A549 (cell line): ENCODE results near the gene ATP13A1. TPM values are rescaled to one million over a fixed set of nuclear protein-coding genes. Genes with fewer than 3 reads are reported as not detected.
A peak's percentile ranks its signal among the peaks of the same experiment; 100 is the strongest.

Experiments
- ATAC-seq, 2 experiments: fragments of 200-7000 bp in 1 of 2; fragments of >200 bp in 1 of 2; cut with Nextera tagmentation in 1 of 2; cut with Tn5 transposase in 1 of 2; 3 replicates each; pipeline versions ENCODE4 v1.8.0 to v1.9.1; 2018 to 2020; ENCODE audit warnings: mild to moderate bottlenecking in 1 of 2, moderate library complexity in 1 of 2
- CTCF ChIA-PET: fragments of 300-600 bp; sonication (Branson Sonifier 250); formaldehyde crosslinking; extraction: SDS; loops from one replicate; lab custom pipeline; 2021; ENCODE audit warnings: antibody characterized with exemption, inconsistent platforms; lab: Yijun Ruan, JAX
- POLR2A ChIA-PET: fragments of 350-600 bp; formaldehyde crosslinking; extraction: SDS; loops from one replicate; lab custom pipeline; 2021; ENCODE audit warnings: antibody characterized with exemption, inconsistent platforms; lab: Yijun Ruan, JAX
- DNase-seq, 2 experiments: peaks; one replicate each; pipeline versions ENCODE4 v3.0.0 to v3.0.0-alpha.2; 2011 to 2016; ENCODE audit warnings: low read depth in 1 of 2, low spot score in 1 of 2
- FAIRE-seq: peaks from 2 replicates; lab custom pipeline; 2011; peaks lifted over from hg19 to GRCh38; lab: Jason Lieb, UNC
- H3K27ac ChIP-seq, 2 experiments: fragments of >200 bp; sonication (Bioruptor Twin); formaldehyde crosslinking; 3 replicates each; pipeline ENCODE4 v1.5.1; 2016 to 2017
- H3K4me1 ChIP-seq: fragments of >200 bp; sonication (Bioruptor Twin); formaldehyde crosslinking; 3 replicates; pipeline ENCODE4 v1.6.1; 2016
- H3K4me2 ChIP-seq: fragments of >200 bp; sonication (Bioruptor Twin); formaldehyde crosslinking; 3 replicates; pipeline ENCODE4 v1.6.1; 2016
- H3K4me3 ChIP-seq: fragments of >200 bp; sonication (Bioruptor Twin); formaldehyde crosslinking; 3 replicates; pipeline ENCODE4 v1.5.1; 2016
- H3K9me3 ChIP-seq: fragments of >200 bp; sonication (Bioruptor Twin); formaldehyde crosslinking; 3 replicates; pipeline ENCODE4 v1.6.1; 2016
- CBX8 ChIP-seq: fragments of 200-600 bp; sonication (generic); IDR thresholded peaks from 2 replicates; pipeline ENCODE4 v1.6.1; 2016
- CHD2 ChIP-seq: fragments of 150-350 bp; IDR thresholded peaks from 2 replicates; pipeline ENCODE4 v1.6.1; 2014; ENCODE audit warnings: low read length; ENCODE audit not compliant: partially characterized antibody
- EP300 ChIP-seq, 2 experiments: fragments of >200 bp; sonication (Bioruptor Twin); formaldehyde crosslinking; IDR thresholded peaks; 2 replicates in 1 of 2; 3 replicates in 1 of 2; pipeline ENCODE4 v1.6.1; 2016 to 2017
- HEYL ChIP-seq: fragments of 250-450 bp; sonication (Bioruptor Pico); IDR thresholded peaks from 2 replicates; pipeline ENCODE4 v1.8.0; 2021; ENCODE audit warnings: mild to moderate bottlenecking, moderate library complexity
- JUN ChIP-seq, 2 experiments: fragments of >200 bp; sonication (Bioruptor Twin); formaldehyde crosslinking; IDR thresholded peaks; 2 replicates in 1 of 2; 3 replicates in 1 of 2; pipeline ENCODE4 v1.6.1; 2016 to 2017
- PHF8 ChIP-seq: fragments of 200-600 bp; sonication (generic); IDR thresholded peaks from 2 replicates; pipeline ENCODE4 v1.6.1; 2016; ENCODE audit warnings: low read depth, mild to moderate bottlenecking, antibody characterized with exemption, moderate library complexity, borderline replicate concordance
- POLR2A ChIP-seq: IDR thresholded peaks from 2 replicates; pipeline ENCODE4 v1.6.1; 2012; ENCODE audit warnings: mild to moderate bottlenecking, low read length
- POLR2AphosphoS2 ChIP-seq: conservative IDR thresholded peaks from 2 replicates; pipeline ENCODE4 v1.6.1; 2012; ENCODE audit warnings: low read length, improper control_type of control experiment, inconsistent platforms
- RAD21 ChIP-seq, 2 experiments: fragments of >200 bp in 1 of 2; sonication (Bioruptor Twin) in 1 of 2; formaldehyde crosslinking in 1 of 2; IDR thresholded peaks in 1 of 2; conservative IDR thresholded peaks in 1 of 2; 2 replicates in 1 of 2; 3 replicates in 1 of 2; pipeline ENCODE4 v1.6.1; 2012 to 2018; ENCODE audit warnings: inconsistent platforms in 1 of 2
- SMC3 ChIP-seq: fragments of >200 bp; sonication (Bioruptor Twin); formaldehyde crosslinking; IDR thresholded peaks from 3 replicates; pipeline ENCODE4 v1.6.1; 2018; ENCODE audit warnings: inconsistent platforms
- SREBF2 ChIP-seq: fragments of 450-650 bp; IDR thresholded peaks from 2 replicates; pipeline ENCODE4 v1.6.1; 2014; ENCODE audit warnings: mild to moderate bottlenecking, moderate library complexity
- TP53 ChIP-seq: fragments of 250-450 bp; sonication (Bioruptor Pico); IDR thresholded peaks from 2 replicates; pipeline ENCODE4 v1.5.0; 2021; ENCODE audit warnings: mild to moderate bottlenecking, moderate library complexity
- WGBS: methylation state at CpG from one replicate; pipeline ENCODE4 v1.1.6; 2017; ENCODE audit errors: missing lambda C conversion rate; 5-methylcytosine and 5-hydroxymethylcytosine counted together
- polyA plus RNA-seq, 4 experiments: library from polyadenylated mRNA; depleted of rRNA in 3 of 4; stranded (reverse); fragments of >200 nt; fragmentation: RNase III in 1 of 4; extraction: RNeasy Plus Mini Kit Qiagen cat#74134 plus additional on column Dnase treatment in 1 of 4; gene quantifications; 2 replicates in 3 of 4; 3 replicates in 1 of 4; pipeline ENCODE4 v1.2.3, GENCODE V29; 2011 to 2017
- TF ChIP-seq, protein P1 (sequence below): fragments of >200 bp; sonication (Bioruptor Twin); formaldehyde crosslinking; IDR thresholded peaks from 3 replicates; pipeline ENCODE4 v1.5.1; 2016
- TF ChIP-seq, protein P2 (sequence below): fragments of 250-450 bp; sonication (Bioruptor Pico); IDR thresholded peaks from 2 replicates; pipeline ENCODE4 v1.5.0; 2021; ENCODE audit warnings: mild to moderate bottlenecking, moderate library complexity, borderline replicate concordance
- TF ChIP-seq, protein P3 (sequence below): fragments of 150-350 bp; IDR thresholded peaks from 2 replicates; pipeline ENCODE4 v1.6.1; 2014; ENCODE audit warnings: low read depth, mild to moderate bottlenecking, low read length

The ATP13A1 gene
- polyA plus RNA-seq, 2 of the 4 experiments (the other 2 are of a cell fraction): 10.8 to 30.1 TPM

DNA sequence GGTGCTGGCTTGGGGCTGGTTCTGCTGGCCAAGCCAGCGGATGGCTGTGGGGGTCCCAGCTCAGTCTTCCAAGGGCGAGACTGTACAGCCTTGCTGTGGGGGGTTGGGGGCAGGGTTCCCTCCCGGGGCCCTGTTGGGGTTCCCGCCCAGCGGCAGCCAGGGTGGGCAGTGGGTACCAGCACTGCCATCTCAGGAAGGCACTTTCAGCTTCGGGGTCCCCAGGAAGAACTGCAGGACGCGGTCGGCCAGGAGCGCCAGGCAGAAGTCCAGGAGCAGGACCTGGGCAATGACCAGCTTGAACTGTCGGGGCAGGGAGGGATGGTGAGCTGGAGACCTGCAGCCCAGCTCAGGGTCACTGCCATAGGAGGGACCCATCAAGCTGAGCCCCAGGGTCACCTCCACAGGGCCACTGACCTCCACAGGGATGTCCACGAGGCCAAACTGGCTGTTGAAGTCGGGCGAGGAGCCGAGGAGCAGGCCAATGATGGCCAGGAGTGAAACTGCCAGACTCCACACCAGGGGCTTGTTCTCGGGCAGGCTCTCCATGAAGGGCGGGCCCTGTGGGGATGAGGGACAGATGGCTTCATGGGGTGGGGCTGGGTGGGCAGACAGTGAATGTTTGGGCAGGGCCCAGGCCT lies 18.1 kb downstream of the ATP13A1 start:
- no peak overlapping the region for H3K4me3 ChIP-seq
- H3K27ac ChIP-seq: no peak overlapping the region
- no CpG with 5 or more reads among the region's 17 CpGs for WGBS
- FAIRE-seq (no peak), ATAC-seq (no peak), DNase-seq (no peak)
- CTCF ChIA-PET: interaction anchor here (1.4 to 2.8 kb wide), 4 partner anchors 9 to 129 kb away, joined by 3 to 28 read pairs (median 16); partner anchors contain the start of gene NDUFA13
- POLR2A ChIA-PET: no interaction called here
- no peak overlapping the region for H3K4me2 ChIP-seq
- H3K9me3 ChIP-seq: no peaks in the 10 kb centered on the region
- 0 out of 3 replicates have a peak, but pooled peaks cover 3% of the 10 kb centered on the region for H3K4me1 ChIP-seq
- TF ChIP-seq, protein P1, sequence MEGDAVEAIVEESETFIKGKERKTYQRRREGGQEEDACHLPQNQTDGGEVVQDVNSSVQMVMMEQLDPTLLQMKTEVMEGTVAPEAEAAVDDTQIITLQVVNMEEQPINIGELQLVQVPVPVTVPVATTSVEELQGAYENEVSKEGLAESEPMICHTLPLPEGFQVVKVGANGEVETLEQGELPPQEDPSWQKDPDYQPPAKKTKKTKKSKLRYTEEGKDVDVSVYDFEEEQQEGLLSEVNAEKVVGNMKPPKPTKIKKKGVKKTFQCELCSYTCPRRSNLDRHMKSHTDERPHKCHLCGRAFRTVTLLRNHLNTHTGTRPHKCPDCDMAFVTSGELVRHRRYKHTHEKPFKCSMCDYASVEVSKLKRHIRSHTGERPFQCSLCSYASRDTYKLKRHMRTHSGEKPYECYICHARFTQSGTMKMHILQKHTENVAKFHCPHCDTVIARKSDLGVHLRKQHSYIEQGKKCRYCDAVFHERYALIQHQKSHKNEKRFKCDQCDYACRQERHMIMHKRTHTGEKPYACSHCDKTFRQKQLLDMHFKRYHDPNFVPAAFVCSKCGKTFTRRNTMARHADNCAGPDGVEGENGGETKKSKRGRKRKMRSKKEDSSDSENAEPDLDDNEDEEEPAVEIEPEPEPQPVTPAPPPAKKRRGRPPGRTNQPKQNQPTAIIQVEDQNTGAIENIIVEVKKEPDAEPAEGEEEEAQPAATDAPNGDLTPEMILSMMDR: no peak
- TF ChIP-seq JUN (IDR thresholded peaks at IDR 0.05) (no peak), SREBF2 (no peak), CBX8 (no peak), HEYL (CRISPR knock-in tag) (no peak), EP300 (IDR thresholded peaks at IDR 0.05) (no peak), CHD2 (no peak)
- TF ChIP-seq, protein P2, sequence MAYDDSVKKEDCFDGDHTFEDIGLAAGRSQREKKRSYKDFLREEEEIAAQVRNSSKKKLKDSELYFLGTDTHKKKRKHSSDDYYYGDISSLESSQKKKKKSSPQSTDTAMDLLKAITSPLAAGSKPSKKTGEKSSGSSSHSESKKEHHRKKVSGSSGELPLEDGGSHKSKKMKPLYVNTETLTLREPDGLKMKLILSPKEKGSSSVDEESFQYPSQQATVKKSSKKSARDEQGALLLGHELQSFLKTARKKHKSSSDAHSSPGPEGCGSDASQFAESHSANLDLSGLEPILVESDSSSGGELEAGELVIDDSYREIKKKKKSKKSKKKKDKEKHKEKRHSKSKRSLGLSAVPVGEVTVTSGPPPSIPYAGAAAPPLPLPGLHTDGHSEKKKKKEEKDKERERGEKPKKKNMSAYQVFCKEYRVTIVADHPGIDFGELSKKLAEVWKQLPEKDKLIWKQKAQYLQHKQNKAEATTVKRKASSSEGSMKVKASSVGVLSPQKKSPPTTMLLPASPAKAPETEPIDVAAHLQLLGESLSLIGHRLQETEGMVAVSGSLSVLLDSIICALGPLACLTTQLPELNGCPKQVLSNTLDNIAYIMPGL: no peak
- TF ChIP-seq, protein P3, sequence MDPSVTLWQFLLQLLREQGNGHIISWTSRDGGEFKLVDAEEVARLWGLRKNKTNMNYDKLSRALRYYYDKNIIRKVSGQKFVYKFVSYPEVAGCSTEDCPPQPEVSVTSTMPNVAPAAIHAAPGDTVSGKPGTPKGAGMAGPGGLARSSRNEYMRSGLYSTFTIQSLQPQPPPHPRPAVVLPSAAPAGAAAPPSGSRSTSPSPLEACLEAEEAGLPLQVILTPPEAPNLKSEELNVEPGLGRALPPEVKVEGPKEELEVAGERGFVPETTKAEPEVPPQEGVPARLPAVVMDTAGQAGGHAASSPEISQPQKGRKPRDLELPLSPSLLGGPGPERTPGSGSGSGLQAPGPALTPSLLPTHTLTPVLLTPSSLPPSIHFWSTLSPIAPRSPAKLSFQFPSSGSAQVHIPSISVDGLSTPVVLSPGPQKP: no peak

DNA sequence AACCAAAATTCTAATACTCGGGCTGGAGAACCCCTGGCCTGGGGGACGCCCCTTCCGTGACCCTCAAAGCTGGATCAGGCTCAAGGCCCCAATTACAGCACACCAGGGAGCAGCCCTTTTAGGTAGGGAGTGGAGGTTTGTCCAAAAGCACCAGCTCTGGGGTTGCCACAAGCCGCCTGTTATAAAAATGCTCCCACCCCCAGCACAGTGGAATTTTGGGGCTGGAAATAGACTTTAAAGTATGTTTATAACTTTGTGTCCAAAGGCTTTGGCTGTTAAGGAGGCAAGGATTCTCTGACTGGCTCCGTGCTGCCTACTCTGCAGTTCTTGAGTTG lies 19.5 kb downstream of the ATP13A1 start:
- no peak for TF ChIP-seq POLR2AphosphoS2
- TF ChIP-seq, protein P1: peak; percentile 10; the same call in 2 of the 3 replicates
- TF ChIP-seq, all 56 proteins: peak for 1
- Histone ChIP-seq H3K9me3 (no peaks in the 10 kb centered on the region), H3K27ac (peak overlapping the region in 1 of 2 experiments; percentile 93; a peak in 4 of 6 replicates), H3K4me2 (peak overlapping the region; percentile 97), H3K4me3 (peak overlapping the region; percentile 62; the same call in 2 of the 3 replicates), H3K4me1 (0 out of 3 replicates have a peak, but pooled peaks cover 3% of the 10 kb centered on the region)
- WGBS: 0% methylated on average over 3 of the region's 5 CpGs
- ATAC-seq (no peak), DNase-seq (no peak), FAIRE-seq (no peak)
- ChIA-PET POLR2A (no interaction called here), CTCF (interaction anchor here (0.6 to 2.8 kb wide), 22 partner anchors 10 to 237 kb away, joined by 3 to 28 read pairs (median 6); partner anchors contain the start of genes LPAR2, NDUFA13 and YJEFN3)

DNA sequence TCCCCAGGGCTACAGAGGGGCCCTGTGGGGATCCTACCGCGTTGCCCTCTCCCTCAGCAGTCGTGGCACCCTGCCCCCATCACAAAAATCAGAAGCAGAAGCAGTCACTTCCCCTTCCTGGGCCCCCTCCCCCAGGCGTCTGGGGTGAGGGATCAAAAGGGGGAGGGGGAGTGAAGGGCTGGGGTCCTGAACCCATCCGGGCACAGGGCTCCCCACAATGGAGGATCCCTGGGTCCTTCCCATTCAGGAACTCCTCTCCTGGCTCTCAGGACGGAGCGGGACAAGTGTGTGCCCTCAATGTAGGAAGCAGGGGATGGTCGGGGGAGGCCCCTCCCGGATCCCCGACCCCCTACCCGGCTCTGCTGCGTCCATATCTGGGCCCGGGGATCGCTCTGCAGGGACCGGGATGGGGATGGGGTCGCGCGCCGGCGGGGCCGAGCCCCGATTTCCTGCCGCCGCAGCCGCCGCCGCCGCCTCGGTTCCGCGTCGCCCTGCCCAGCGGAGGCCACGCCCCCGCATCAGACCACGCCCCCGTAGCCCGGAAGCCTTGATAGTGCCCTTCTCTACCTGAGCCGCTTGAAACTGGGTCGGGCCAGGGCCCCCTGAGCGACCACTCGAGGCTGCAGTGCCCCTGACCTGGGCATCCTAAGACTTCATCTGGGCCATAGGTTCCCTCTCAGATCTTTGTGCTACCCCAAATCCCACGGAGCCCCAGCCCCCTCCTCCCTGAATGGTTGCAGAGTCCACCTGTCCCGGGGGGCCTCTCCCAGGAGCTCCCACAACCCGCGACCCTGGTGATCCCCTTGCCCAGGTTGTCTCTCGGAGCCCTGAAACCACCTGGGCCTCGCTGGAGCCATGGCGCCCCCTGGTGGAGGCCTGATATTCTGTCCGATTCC lies 20.1 kb downstream of the ATP13A1 start, which contains the start of gene GMIP:
GMIP (minus strand) TSS at position 500 of the 896 bp plus-strand sequence; CDS start at position 372, 128 bp downstream.
- ChIA-PET POLR2A (no interaction called here), CTCF (interaction anchor here (0.6 to 2.8 kb wide), 22 partner anchors 9 to 237 kb away, joined by 3 to 28 read pairs (median 6); partner anchors contain the start of genes LPAR2, NDUFA13 and YJEFN3)
- Histone ChIP-seq H3K4me3 (peak within 1 kb of the TSS; percentile 62), H3K27ac (peak within 1 kb of the TSS; percentile 67 to 93), H3K4me1 (0 out of 3 replicates have a peak, but pooled peaks cover 3% of the 10 kb centered on the region), H3K4me2 (peak within 1 kb of the TSS; percentile 97), H3K9me3 (no peaks in the 10 kb centered on the region)
- 0% methylated on average over 2 of the region's 50 CpGs for WGBS
- TF ChIP-seq TP53 (CRISPR knock-in tag): no peak
- peak; percentile 47 for TF ChIP-seq POLR2A
- TF ChIP-seq PHF8: peak; percentile 28; the same call in 1 of the 2 replicates
- TF ChIP-seq, protein P1: peak; percentile 70
- peak; percentile 62 for TF ChIP-seq SMC3
- TF ChIP-seq RAD21 (conservative IDR thresholded peaks at IDR 0.05 in 1 of 2, IDR thresholded peaks at IDR 0.05 in 1 of 2): peak; percentile 73
- ATAC-seq (peak; percentile 80 to 87), DNase-seq (peak; percentile 44 to 55), FAIRE-seq (no peak)
